HK-2 (cell line): ENCODE measurements around the gene FBRSL1.

Experiments
- DNase-seq: peaks from one replicate; pipeline ENCODE4 v3.0.0-alpha.2; 2018; ENCODE audit not compliant: unreplicated experiment

FBRSL1 gene

DNA sequence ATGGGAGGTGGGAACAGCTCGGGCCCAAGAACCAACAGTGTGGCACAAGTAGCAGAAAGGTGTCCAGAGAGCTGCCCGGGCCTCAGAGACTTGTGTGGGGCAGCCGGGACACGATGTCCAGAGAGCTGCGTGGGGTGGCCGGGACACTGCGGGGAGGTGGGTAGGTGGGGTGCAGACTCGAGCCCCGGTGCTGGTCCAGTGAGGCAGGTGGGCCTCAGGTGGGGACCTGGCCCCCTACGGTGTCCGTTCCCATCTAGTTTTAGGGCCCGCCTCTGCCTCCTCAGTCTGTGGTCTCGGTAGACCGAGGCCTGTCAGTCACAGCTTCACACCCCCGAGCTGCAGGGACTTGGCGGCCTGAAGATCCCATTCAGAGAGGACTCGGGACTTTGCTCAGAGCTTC lies 6.3 kb upstream of the FBRSL1 start:
- DNase-seq, result no peak

DNA sequence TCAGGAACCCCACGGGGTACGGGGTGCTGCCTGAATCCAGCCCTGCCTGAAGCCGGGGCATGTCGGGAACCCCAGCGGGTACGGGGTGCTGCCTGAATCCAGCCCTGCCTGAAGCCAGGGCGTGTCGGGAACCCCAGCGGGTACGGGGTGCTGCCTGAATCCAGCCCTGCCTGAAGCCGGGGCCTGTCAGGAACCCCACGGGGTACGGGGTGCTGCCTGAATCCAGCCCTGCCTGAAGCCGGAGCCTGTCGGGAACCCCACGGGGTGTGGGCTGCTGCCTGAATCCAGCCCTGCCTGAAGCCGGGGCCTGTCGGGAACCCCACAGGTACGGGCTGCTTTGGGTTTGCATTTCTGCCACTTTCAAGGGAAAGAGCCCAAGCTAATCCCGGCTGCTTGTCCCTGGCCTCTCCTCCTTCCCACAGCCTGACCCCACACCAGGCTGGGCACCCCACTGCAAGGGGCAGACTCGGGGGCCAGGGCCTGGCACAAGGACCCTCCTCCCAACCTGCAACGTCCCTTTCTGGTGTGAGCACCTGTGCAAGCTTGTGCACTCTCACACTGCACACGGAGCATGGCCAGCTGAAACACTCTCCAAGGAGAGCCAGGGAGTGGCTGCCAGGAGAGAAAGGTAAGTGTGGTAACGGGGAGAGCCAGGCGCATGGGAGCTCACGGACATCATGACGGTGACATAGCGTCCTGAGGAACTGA lies 5.6 kb upstream of the FBRSL1 start:
- DNase-seq, result no peak

DNA sequence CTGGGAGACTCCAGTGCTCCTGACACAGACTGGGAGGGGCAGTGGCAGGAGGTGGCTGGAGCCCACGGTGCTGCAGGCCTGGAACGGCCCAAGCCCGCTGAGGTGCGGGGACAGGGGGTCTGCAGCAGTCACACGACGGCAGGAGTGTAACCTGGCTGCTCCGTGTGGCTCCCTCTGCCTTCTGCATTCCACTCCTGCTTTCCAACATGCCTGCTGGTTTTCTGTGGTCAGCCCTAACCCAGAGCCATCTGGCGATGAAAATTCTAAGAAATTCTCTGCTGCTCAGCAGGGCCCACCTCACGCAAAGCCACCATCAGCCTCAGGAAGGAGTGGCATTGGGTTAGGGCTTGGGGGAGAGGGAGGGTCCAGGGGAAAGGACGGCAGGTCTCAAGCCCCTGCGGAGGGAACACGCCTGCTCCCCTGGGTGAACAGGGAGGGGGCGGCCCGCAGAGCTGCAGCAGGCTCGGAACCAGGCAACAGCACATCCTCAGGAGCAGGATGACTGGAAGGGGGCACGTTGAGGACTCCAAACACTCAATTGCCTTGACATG lies 5.0 kb upstream of the FBRSL1 start:
- no peak for DNase-seq

DNA sequence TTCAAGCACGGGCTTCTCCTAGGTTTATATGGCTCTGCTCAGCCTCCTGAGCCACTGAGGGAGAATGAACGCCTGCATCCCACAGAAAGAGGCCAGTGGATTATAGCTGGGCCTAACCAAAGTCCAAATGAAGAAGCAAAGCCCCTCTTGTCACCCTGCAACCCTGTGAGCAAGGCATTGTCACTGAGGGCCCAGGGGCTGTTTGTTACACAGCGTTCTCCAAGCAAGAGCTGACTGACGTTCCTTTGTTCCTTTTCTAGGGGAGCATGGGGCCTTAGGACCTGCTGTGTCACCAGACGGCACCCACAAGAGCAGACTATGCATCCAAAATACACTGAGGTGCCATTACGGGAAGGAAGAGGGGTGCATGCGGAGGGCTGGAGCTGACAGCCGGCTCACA lies 4.3 kb upstream of the FBRSL1 start:
- no peak for DNase-seq

DNA sequence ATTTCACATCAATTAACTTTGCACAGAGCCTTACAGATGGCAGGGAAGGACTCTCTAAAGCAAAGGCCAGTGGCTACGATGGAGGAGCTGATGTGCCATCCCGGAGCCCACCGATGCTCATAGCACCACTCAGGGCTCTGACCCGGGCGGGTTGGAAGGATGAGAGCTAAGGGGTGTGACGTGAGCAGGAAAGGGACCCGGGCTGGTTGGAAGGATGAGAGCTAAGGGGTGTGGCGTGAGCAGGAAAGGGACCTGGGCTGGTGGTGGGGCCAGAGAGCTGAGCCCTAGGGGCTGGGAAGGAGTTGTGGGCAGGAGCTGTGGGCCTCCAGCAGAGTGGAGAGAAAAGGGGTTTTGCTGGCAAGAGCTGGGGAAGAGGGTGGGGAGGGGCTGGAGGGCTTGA lies 3.8 kb upstream of the FBRSL1 start:
- DNase-seq, result no peak

DNA sequence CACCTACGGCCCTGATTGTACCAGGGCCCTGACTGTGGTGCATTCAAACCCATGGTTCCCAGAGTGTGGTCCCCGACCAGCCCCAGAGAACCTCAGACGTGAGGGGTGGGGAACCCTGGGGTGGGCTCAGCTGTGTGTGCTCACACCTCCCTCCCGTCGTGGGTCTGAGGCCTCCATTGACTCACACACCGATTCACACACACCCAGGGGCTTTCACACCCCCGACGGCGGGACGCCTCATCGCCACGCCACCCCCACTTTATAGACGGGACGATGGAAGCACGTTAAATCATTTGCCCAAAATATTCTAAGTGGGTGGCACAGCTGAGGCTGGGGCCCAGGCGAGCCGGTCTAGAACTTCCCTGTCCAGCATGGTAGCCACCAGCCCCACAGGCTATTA lies 3.4 kb upstream of the FBRSL1 start:
- DNase-seq, result no peak

DNA sequence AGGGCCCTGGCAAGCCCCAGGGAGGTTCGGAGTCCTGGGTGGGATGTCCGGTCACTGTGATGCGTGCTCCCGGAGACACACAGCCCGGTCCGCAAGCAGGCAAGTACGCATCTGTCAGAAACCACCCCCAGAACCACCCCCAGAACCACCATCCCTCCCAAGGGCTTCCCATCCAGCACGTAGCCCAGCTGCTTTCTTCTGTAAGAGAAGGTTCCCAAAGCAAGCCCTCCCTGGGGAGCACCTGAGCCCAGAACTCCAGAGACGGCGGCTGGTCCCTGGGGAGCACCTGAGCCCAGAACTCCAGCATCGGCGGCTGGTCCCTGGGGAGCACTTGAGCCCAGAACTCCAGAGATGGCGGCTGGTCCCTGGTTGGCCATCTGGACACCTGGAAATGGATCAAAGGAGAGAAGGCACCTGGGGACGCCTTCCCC lies 2.6 kb upstream of the FBRSL1 start:
- DNase-seq, result no peak

DNA sequence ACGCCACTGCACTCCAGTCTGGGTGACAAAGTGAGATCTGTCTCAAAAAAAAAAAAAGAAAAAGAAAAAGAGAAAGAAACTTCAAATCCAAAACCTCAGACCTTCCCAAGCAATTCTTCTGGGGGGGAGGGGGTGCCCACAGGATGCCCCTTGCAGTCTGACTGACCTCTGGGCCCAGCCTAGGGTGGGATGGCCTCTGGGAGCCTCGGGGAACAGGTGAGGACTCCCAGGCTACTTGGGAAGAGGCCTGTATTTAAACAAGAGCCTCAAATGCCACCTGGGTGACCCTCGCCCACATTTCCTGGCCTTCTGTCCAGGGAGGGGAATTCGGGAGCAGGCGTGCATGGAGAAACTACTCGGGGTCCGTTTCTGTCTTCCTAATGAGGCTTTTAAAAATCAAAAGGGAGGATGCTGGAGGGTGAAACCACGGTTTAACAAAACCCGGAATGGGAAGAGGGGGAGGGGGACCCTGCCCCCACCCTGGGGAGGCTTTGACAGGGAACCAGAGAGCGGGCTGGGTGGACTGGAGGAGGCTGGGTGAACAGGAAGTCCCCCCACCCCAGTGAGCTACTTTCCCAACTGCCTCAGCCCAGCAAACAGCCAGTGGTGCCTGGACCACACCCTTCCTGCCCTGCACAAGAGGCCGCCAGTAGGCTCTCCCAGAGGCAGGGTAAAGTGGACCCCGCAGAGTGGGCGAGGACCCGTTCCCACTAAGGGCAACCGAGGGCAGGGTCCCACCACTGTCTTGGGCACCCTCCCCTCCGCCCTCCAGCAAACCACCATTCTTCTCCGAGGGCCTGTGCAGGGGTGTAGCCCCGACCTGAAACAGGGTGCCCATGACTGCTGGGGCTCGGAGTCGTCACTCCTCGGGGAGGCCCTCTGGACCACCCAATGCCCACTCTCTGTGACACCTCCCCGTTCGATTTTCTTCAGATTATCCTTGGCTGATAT lies 1.5 kb upstream of the FBRSL1 start:
- no peak for DNase-seq

DNA sequence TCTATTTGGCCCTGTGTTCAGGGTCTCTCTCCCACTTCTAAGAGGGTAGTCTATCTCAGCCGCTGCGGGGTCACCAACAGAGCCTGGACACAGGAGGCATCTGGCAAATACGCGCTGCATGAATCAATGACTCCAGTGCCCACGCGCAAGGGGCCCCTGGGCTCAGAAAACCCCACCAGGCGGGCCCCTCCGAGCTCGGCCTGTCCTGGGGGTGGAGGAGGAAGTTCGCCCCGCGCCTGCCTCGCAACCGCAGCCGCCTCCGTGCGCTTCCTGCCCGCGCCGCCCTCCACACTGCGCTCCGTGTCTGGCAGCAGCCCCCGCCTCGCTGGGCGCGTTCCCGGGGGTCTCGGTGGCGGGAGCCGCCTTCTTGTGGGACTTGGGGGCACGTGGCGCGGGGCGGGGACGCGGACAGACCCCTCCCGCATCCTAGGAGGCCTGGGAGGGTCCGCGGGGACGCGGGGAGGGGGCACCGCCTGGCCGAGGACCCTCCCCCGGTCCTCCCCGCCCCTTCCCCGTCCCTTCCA lies 811 bp upstream of the FBRSL1 start:
- DNase-seq, result no peak

DNA sequence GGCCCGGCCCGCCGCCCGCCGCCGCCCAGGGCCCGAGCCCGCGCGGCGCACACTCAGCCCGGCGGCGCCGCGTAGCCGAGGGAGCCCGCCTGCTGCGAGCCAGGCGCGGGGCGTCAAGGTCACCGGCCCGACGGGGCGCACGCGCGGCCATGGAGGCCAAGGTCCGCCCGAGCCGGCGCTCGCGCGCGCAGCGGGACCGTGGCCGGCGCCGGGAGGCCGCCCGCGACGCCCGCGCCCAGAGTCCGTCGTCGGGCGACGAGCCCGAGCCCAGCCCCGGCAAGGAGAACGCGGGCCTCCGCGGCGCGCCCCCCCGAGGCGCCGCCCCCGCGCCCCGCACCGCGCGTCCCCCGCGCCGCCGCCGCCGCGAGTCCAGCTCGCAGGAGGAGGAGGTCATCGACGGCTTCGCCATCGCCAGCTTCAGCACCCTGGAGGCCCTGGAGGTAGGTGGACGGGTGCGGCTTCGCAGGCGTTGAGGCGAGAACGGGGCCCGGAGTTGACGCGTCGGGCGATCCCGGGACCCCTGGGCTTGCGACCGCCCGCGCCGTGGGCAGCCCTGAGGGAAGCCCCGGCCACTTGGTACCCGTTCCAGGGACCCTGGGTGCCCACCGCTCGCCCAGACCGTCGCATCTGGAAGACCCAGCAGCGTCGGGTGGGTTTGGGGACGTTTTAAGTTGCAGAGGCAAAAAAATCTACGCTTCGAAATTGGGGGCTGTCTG lies 629 bp downstream of the FBRSL1 start:
- DNase-seq, result peak; percentile 28

DNA sequence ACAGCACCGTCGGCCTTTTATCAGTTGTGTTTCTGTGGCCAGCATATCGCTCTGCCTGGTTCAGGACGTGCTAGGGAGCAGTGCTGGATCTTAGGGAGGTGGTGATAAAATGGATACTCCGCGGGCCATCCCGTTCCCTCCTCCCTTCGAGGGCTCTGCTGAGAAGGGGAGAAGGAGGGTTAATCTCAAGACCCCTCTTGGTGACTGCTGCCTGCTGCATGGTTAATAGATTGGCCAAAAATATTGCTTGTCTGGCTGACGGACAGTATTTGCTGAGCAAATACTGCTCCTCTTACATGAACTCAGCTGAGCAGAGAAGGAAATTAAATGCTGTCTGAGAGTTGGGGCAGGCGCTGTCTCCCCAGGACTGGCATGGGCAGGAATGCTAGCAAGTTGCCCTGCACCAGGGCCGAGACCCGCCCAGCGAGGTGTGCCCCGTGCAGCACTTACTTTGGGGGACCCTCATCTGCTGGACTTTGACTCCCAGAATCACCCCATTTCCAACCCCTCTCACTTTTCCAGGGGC lies 1.2 kb downstream of the FBRSL1 start:
- DNase-seq, result no peak

DNA sequence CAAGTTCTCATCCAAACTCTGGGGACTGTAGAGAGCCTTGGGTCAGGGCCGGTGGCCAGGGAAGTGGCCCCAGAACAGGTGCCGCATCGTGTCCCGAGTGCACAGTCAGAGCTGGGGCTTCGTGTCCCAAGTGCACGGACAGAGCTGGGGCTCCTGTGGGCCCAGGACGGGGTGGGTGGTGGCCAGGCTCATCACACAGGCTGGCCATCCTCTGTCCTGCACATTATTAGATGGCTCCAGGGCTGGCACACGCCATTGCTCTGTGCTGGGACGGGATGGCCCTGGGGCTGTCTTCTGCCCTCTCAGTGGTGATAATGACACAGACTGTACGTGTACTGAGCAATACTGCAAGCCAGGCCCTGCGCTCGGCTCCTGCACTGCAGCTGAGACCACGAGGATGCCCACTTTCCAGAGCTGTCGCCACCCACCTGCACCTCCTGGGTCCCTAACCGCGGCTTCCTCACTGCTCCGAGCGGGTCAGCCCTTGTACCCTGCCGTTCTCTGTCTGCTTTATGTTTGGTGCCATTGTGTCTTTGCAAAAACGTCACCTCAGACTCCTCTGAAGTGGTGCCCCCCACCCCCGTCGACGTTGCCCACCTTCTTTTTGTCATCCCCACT lies 1.9 kb downstream of the FBRSL1 start:
- no peak for DNase-seq

DNA sequence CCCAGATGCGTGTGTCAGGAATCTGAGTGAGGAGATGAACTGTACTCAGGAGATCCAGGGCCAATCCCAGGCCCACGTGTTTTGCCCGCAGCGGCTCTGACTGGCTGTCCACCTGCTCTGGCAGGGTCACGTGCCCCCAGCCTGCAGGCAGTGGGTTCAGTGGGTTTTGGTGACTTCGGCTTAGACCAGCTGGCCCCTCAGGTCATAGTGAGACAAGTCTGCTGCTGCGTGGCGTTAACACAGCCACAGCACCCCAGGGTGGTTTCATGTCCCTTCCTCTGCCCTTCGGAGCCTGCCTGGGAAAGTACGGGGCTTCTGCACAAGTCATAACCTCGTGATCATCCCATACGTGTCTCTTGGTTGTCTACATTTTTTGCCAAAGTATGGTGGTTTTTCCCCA lies 2.6 kb downstream of the FBRSL1 start:
- no peak for DNase-seq

DNA sequence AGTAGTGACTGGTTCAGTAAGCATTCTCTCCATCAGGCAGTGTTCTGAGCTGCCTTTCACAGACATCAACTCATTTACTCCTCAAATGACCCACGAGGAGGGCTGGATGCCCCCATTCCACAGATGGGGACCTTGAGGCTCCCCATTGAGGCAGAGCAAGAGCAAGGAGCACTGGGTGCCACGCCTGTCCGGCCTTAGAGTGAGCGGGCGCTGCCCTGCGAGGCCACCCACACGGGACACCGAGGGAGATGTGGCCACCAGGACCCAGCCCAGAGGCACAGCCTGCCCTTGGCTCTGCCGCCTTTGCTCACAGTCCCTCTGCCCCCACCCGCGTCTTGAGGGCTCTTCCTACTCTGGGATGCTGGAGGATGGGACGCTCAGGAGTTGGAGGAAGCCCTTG lies 3.0 kb downstream of the FBRSL1 start:
- no peak for DNase-seq

DNA sequence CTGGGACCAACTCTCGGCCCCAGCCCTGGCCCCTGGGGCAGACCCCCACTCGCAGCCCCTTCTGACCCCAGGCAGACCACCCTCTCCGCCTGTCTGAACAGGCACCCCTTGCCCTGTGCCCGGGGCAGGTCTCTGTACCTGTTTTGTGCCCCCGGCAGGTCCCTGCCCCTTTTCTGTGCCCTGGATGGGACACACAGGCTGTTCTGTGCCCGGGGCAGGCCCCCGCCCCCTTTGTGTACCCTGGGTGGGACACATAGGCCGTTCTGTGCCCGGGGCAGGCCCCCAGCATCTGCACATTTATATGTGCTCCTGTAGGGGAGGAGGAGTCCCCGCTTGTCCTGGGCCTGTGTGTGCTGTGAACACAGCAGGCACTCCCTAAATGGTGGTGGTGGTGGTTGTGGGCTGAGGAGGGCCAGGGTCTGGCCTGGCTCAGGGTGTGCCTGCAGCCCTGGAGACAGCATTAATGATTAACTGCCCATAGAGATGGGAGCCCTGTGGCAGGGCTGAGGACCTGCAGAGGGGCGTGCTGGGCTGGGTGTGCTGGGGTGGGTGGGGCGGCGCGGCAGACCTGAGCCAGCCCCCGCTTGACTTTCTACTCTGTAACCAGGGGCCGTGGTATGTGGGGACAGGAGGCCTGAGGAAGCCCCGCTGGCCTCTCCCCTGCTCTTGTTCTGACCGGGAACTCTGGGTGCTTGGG lies 3.7 kb downstream of the FBRSL1 start:
- no peak for DNase-seq

DNA sequence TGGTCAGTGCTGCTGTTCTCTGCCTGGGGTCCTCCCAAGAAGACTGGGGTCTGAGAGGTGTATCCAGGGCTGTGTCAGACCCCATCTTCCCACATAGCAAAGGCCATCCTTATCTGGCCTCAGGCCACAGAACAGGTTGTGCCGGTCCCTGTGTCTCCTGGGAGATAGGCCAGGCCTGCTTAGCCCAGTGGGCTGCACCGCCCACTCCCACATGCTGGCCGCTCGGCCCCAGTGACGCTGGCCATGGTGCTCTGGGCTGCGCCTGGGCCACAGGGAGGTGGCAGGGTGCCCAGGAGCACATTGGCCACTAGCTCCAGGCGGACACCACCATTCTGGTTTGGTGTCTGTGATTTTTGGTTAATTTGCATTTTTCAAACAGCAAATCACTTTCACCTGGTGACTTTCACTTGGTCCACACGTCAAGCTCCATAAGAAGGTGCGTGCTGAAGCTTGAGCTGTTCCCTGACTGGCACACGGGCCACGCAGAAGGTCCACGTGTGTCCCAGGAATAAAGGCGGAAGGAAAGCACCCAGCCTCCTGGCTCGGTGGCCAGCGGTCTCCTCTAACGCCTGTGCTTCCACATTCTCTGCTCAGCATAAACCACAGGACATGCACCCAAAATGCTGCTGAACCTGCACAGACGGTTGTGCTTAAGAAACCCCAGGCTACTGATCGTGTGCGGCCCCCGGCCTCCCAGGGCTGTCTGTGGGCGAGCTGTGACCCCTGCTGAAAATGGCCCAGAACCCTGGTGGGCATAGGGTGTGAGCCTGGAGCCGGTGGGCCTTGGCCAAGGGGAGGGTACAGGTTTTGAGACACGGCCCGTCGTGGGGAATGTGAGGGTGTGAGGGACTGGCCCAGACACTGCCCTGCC lies 4.6 kb downstream of the FBRSL1 start:
- DNase-seq, result no peak

DNA sequence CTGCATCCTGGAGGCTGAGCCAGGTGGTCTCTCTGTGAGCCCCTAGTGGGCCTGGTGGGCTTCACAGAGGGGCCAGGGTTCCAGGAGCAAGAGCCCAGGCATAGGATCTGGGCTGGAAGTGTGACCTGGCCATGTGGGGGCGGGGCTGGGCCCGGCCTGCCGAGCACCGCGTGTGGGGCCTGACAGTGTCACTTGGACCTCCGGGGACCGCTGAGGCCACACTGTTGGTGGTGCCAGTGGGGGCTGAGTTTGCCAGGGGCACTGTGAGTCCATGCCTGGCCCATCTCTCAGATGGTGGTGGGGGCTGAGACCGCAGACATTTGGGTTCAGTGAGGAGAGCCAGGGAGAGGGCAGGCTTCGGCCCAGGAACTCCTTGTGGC lies 5.2 kb downstream of the FBRSL1 start:
- no peak for DNase-seq

DNA sequence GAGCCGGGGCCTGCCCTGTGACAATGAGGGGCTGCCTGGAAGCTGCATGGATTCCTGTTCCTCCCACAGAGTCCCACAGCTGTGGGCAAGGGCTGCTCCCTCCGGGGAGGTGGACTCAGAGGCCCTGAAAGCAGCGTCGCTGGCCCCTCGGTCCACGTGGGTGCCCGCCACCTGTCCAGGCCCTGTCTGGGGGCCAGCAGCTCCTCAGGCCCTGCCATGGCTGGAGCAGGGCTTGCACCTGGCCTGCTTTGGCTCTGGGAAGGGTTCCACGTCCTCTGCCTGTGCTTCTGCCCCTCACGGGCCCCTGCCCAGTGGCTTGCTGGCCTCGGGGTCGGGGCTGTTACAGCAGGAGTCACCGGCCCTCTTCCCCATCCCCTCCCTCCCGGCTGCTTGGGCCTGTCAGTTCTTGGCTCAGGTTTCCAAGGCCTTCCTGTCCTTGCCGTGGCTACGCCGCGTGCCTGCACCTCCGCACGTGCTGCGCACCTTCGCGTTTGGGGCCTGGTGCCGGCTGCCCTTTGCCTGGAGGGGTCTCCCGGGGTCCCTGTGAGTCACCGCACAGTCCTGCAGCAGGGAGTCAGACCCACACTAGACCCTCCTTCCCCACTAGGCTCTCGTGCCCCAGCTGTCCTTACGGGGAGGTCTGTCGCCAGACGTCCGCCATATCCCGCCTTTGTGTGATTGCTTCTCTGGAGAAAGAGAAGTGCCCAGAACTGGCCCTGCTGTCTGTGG lies 5.8 kb downstream of the FBRSL1 start:
- no peak for DNase-seq

DNA sequence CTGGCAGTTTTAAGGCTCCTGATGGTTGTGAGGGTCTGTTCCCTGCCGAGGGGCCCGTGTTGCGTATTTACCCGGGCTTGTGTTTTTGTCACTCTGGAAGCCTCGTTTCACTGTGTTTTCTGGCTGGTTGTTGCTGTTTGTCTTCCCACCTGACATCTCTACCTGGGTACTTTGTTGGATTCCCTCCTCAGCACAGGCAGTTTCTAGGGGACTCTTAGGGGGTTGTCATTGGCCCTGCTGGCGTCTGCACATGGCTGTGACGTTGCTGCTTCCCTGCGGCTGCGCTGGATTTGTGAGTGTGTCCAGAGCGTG lies 6.4 kb downstream of the FBRSL1 start:
- DNase-seq, result no peak
